Nephron progenitor cell (in vitro differentiated cells): ENCODE measurements around the gene DLG4.

ENCODE experiments used
- DNase-seq: peaks from one replicate; pipeline ENCODE4 v3.0.0; 2021
- H3K27ac Mint-ChIP-seq: 2 replicates; pipeline ENCODE4 v1.8.0; 2021; ENCODE audit warnings: mild to moderate bottlenecking, moderate library complexity, mixed read lengths
- H3K27me3 Mint-ChIP-seq: 2 replicates; pipeline ENCODE4 v1.8.0; 2021; ENCODE audit warnings: mild to moderate bottlenecking, low read depth, mixed read lengths; ENCODE audit not compliant: poor library complexity
- H3K36me3 Mint-ChIP-seq: 2 replicates; pipeline ENCODE4 v1.8.0; 2021; ENCODE audit warnings: low read depth, mixed read lengths
- H3K4me1 Mint-ChIP-seq: 2 replicates; pipeline ENCODE4 v1.8.0; 2021; ENCODE audit warnings: mixed read lengths
- H3K4me3 Mint-ChIP-seq: 2 replicates; pipeline ENCODE4 v1.8.0; 2021; ENCODE audit warnings: mild to moderate bottlenecking, moderate library complexity, mixed read lengths
- H3K9me3 Mint-ChIP-seq: 2 replicates; pipeline ENCODE4 v1.8.0; 2021; ENCODE audit warnings: mild to moderate bottlenecking, moderate library complexity, mixed read lengths
- CTCF ChIP-seq: fragments of 200-600 bp; sonication (generic); IDR thresholded peaks from 2 replicates; pipeline ENCODE4 v1.5.0; 2021; ENCODE audit warnings: antibody characterized with exemption

Gene DLG4

DNA sequence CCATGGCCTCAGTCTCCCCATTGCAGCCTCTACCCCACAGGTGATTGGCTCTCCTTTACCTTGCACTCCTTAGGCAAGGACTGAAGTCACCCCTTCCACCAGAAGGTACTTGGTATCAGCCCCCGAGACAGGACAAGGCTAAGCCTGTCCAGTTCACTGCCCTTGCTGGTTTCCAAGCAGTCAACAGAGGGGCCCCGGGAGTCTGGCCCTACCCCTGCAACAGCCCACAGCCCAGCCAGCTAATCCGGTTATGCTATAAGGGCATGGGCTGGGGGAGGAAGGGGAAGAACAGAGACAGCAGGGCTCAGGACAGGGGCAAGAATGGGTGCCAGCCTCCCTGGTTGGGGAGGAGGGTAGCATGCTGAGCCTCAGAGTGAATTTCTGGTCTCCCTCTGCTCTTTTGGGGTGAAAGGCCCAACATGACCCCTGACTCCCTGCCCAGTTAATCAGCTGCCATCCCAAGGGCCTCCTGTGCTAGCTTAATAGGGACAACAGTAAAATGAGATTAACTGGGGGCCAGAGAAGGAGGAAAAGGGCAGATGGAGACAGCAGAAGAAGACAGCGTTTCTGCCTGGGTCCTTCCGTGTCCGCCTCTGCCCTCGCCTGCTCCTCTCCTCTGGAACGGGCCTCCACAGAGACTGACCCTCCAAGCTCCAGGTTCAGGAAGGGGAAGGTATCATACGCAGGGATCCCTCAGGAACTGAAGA lies 10.7 kb downstream of the DLG4 start:
- peak overlapping the region; percentile 79 for H3K4me3 Mint-ChIP-seq

GRCh38 chr17:7208027-7208571 lies 11.5 kb downstream of the DLG4 start:
- Mint-ChIP-seq H3K36me3 (peaks cover 10% of the 10 kb centered on the region), H3K27me3 (no peaks in the 10 kb centered on the region), H3K27ac (peak overlapping the region; percentile 89), H3K4me3 (peak overlapping the region; percentile 79), H3K9me3 (no peaks in the 10 kb centered on the region), H3K4me1 (peaks cover 87% of the 10 kb centered on the region)
- no peak for TF ChIP-seq CTCF
- peak; percentile 57 for DNase-seq

More for the DNA sequence above, 10.7 kb downstream of the DLG4 start:
- TF ChIP-seq CTCF: no peak
- H3K36me3 Mint-ChIP-seq: peaks cover 8% of the 10 kb centered on the region
- H3K27ac Mint-ChIP-seq: peak overlapping the region; percentile 89
- H3K27me3 Mint-ChIP-seq: no peaks in the 10 kb centered on the region
- no peak for DNase-seq
- H3K9me3 Mint-ChIP-seq: no peaks in the 10 kb centered on the region
- peaks cover 92% of the 10 kb centered on the region for H3K4me1 Mint-ChIP-seq

DNA sequence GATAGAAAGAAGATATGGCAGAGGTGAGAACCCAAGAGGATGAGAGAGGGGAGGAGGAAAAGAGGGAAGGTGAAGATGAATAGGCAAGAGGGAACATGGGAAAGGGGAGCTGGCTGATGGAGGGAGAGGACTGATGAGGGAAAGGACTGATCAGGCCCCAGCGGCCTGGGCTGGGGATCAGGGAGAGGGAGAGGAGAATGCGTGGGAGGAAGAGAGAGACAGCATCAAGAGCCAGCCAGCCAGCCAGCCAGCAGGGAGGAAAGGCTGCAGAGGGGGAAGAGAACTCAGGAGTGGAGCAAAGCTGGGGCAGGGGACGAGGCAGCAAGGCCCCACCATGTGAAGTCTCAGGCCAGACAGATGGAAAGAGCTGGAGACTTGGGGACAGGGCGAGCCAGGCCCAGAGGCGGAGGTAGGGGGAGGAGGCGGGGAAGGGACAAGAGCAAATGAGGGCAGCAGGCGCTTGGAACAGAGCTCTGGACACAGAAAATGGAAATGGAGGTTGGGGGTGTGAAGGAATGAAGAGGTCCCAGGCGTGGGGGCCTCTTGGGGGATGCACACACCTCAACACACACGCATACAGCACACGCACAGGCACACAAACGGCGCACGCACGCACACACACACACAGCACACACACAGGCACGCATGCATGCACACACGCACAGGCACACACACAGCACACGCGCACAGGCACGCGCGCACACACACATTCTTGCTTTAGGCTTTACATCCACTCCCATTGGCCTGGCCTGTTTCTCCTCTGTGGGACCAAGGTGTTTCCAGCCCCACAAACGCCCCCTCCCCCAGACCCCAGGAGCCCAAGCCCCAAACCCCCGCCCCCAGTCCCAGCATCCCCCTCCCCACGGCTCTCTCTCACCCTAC lies 12.3 kb downstream of the DLG4 start:
- peak overlapping the region; percentile 79 for H3K4me3 Mint-ChIP-seq
- TF ChIP-seq CTCF: no peak
- DNase-seq: no peak
- peak overlapping the region; percentile 97 for H3K27ac Mint-ChIP-seq
- H3K36me3 Mint-ChIP-seq: peaks cover 18% of the 10 kb centered on the region
- peaks cover 83% of the 10 kb centered on the region for H3K4me1 Mint-ChIP-seq
- H3K9me3 Mint-ChIP-seq: no peaks in the 10 kb centered on the region
- H3K27me3 Mint-ChIP-seq: no peaks in the 10 kb centered on the region

DNA sequence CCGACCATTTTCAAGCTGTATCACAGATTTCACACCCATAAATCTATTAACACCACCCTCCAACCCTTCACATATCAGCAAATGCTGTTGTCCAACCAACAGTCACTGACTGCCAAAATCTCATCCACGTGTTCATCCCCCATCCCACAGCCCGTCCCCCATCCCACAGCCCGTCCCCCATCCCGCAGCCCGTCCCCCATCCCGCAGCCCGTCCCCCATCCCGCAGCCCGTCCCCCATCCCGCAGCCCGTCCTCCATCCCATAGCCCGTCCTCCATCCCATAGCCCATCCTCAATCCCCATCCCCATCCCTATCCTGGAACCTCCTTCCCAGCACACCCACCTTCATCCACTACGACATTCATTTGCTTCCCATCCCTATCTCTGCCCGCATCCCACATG lies 14.1 kb downstream of the DLG4 start:
- H3K4me3 Mint-ChIP-seq: peak overlapping the region; percentile 79
- H3K9me3 Mint-ChIP-seq: no peaks in the 10 kb centered on the region
- H3K27ac Mint-ChIP-seq: peak overlapping the region; percentile 88
- peaks cover 32% of the 10 kb centered on the region for H3K36me3 Mint-ChIP-seq
- TF ChIP-seq CTCF: no peak
- H3K4me1 Mint-ChIP-seq: peaks cover 65% of the 10 kb centered on the region
- DNase-seq: no peak
- no peaks in the 10 kb centered on the region for H3K27me3 Mint-ChIP-seq

GRCh38 chr17:7204828-7205461 lies 14.7 kb downstream of the DLG4 start:
- Mint-ChIP-seq H3K27ac (peak overlapping the region; percentile 88), H3K4me1 (peaks cover 59% of the 10 kb centered on the region), H3K36me3 (peaks cover 37% of the 10 kb centered on the region), H3K27me3 (no peaks in the 10 kb centered on the region), H3K9me3 (no peaks in the 10 kb centered on the region), H3K4me3 (peak overlapping the region; percentile 79)
- DNase-seq: peak; percentile 97
- no peak for TF ChIP-seq CTCF
